Amniotic epithelial cell (primary cell): ENCODE results near the gene HUNK.
"Not testable (repeated sequence)": the region's sequence is repeated elsewhere in the genome, so short reads cannot be mapped to it uniquely, and the experiment has no call there.

Experiments used
- DNase-seq: peaks from one replicate; pipeline ENCODE4 v3.0.0-alpha.2; 2010; ENCODE audit warnings: low read depth

Gene HUNK

GRCh38 chr21:31921079-31921478 lies 48.3 kb downstream of the HUNK start:
- DNase-seq, result no peak

GRCh38 chr21:31922881-31923280 lies 50.1 kb downstream of the HUNK start:
- DNase-seq, result no peak

GRCh38 chr21:31923756-31924155 lies 50.9 kb downstream of the HUNK start:
- no peak for DNase-seq

- DNase-seq, result no peak
These were observed 51.7 kb downstream of the HUNK start for GRCh38 chr21:31924548-31924947.

- no peak for DNase-seq
These were observed 53.7 kb downstream of the HUNK start for GRCh38 chr21:31926498-31926897.

- DNase-seq, result no peak
These were observed 55.0 kb downstream of the HUNK start for GRCh38 chr21:31927689-31928353.

- DNase-seq, result no peak
These were observed 55.8 kb downstream of the HUNK start for GRCh38 chr21:31928656-31929055.

GRCh38 chr21:31929548-31929947 lies 56.7 kb downstream of the HUNK start:
- DNase-seq, result no peak

GRCh38 chr21:31930001-31930400 lies 57.2 kb downstream of the HUNK start:
- DNase-seq, result no peak

GRCh38 chr21:31931644-31932469 lies 59.0 kb downstream of the HUNK start:
- DNase-seq, result no peak

GRCh38 chr21:31932470-31932764 lies 59.6 kb downstream of the HUNK start:
- DNase-seq, result no peak

GRCh38 chr21:31937303-31937702 lies 64.5 kb downstream of the HUNK start:
- DNase-seq, result no peak

GRCh38 chr21:31938330-31939301 lies 65.8 kb downstream of the HUNK start:
- DNase-seq, result no peak

- no peak for DNase-seq
These were observed 68.9 kb downstream of the HUNK start for GRCh38 chr21:31941694-31942093.

- DNase-seq, result no peak
These were observed 70.7 kb downstream of the HUNK start for GRCh38 chr21:31943561-31943960.

GRCh38 chr21:31945141-31945540 lies 72.3 kb downstream of the HUNK start:
- DNase-seq, result no peak

GRCh38 chr21:31945546-31945945 lies 72.7 kb downstream of the HUNK start:
- DNase-seq, result no peak

GRCh38 chr21:31946231-31946630 lies 73.4 kb downstream of the HUNK start:
- no peak for DNase-seq

- not testable (repeated sequence) for DNase-seq
These were observed 74.2 kb downstream of the HUNK start for GRCh38 chr21:31946876-31947550.

- DNase-seq, result no peak
These were observed 75.9 kb downstream of the HUNK start for GRCh38 chr21:31948676-31949075.

- DNase-seq, result no peak
These were observed 80.0 kb downstream of the HUNK start for GRCh38 chr21:31952828-31953227.

GRCh38 chr21:31957631-31958030 lies 84.8 kb downstream of the HUNK start:
- no peak for DNase-seq
